HG02763 (cell line): ENCODE measurements around the gene GRIK1.
"Not testable (repeated sequence)": the region's sequence is repeated elsewhere in the genome, so short reads cannot be mapped to it uniquely, and the experiment has no call there.

Experiments used
- ATAC-seq: cut with Tn5 transposase; IDR thresholded peaks from one replicate; pipeline ENCODE4 v1.9.1; 2021; ENCODE audit warnings: mild to moderate bottlenecking, moderate library complexity; ENCODE audit not compliant: unreplicated experiment

Gene GRIK1

GRCh38 chr21:29939924-29940275, at the start of gene GRIK1:
TSS of gene GRIK1 (minus strand) at chr21:29939996.
- no peak for ATAC-seq

- no peak for ATAC-seq
Observed at GRCh38 chr21:29987762-29988161, 48.0 kb upstream of the GRIK1 start.

- ATAC-seq = no peak
Observed at GRCh38 chr21:29985866-29986265, 46.1 kb upstream of the GRIK1 start.

GRCh38 chr21:29979043-29979442, 39.2 kb upstream of the GRIK1 start:
- no peak for ATAC-seq

GRCh38 chr21:29975776-29976175, 36.0 kb upstream of the GRIK1 start:
- ATAC-seq = no peak

- ATAC-seq = no peak
Observed at GRCh38 chr21:29973258-29973657, 33.5 kb upstream of the GRIK1 start.

- no peak for ATAC-seq
Observed at GRCh38 chr21:29961291-29962027, 21.7 kb upstream of the GRIK1 start.

GRCh38 chr21:29958551-29958950, 18.8 kb upstream of the GRIK1 start:
- ATAC-seq = no peak

GRCh38 chr21:29958035-29958434, 18.2 kb upstream of the GRIK1 start:
- not testable (repeated sequence) for ATAC-seq

- no peak for ATAC-seq
Observed at GRCh38 chr21:29953690-29954089, 13.9 kb upstream of the GRIK1 start.

- ATAC-seq = no peak
Observed at GRCh38 chr21:29953072-29953471, 13.3 kb upstream of the GRIK1 start.

- ATAC-seq = no peak
Observed at GRCh38 chr21:29951911-29952310, 12.1 kb upstream of the GRIK1 start.

- ATAC-seq = no peak
Observed at GRCh38 chr21:29949991-29950390, 10.2 kb upstream of the GRIK1 start.

- no peak for ATAC-seq
Observed at GRCh38 chr21:29947119-29947518, 7.3 kb upstream of the GRIK1 start.

- no peak for ATAC-seq
Observed at GRCh38 chr21:29943885-29944284, 4.1 kb upstream of the GRIK1 start.

- no peak for ATAC-seq
Observed at GRCh38 chr21:29942034-29942433, 2.2 kb upstream of the GRIK1 start.

- ATAC-seq = no peak
Observed at GRCh38 chr21:29940991-29941390, 1.2 kb upstream of the GRIK1 start.

- no peak for ATAC-seq
Observed at GRCh38 chr21:29940361-29940760, 565 bp upstream of the GRIK1 start.

- no peak for ATAC-seq
Observed at GRCh38 chr21:29939104-29939923, 482 bp downstream of the GRIK1 start.

- no peak for ATAC-seq
Observed at GRCh38 chr21:29938776-29939103, 1.1 kb downstream of the GRIK1 start.

GRCh38 chr21:29933088-29933487, 6.7 kb downstream of the GRIK1 start:
- ATAC-seq = no peak

- no peak for ATAC-seq
Observed at GRCh38 chr21:29928537-29928936, 11.3 kb downstream of the GRIK1 start.
